SK-N-SH treated with all-trans-retinoic acid at 6 μM for 48 hours (cell line): ENCODE results near the gene AGBL1.
A peak's percentile ranks its signal among the peaks of the same experiment; 100 is the strongest.

Experiments
- ATAC-seq: fragments of 200-7000 bp; cut with Tn5 transposase; 3 replicates; pipeline ENCODE4 v1.9.1; 2020; ENCODE audit warnings: mild to moderate bottlenecking, moderate library complexity
- ARNTL ChIP-seq: fragments of 450-650 bp; formaldehyde crosslinking; IDR thresholded peaks from 2 replicates; pipeline ENCODE4 v1.5.0; 2020; ENCODE audit warnings: low read depth, mild to moderate bottlenecking, moderate library complexity, borderline replicate concordance
- BACH2 ChIP-seq: fragments of 250-450 bp; sonication (Bioruptor Pico); IDR thresholded peaks from 2 replicates; pipeline ENCODE4 v1.9.0; 2021; ENCODE audit warnings: mild to moderate bottlenecking, borderline replicate concordance
- CSDC2 ChIP-seq: fragments of 250-450 bp; sonication (Bioruptor Pico); IDR thresholded peaks from 2 replicates; pipeline ENCODE4 v1.5.0; 2020; ENCODE audit warnings: mild to moderate bottlenecking, moderate library complexity
- ESRRG ChIP-seq: fragments of 250-450 bp; sonication (Bioruptor Pico); IDR thresholded peaks from 2 replicates; pipeline ENCODE4 v1.6.1; 2021; ENCODE audit warnings: mild to moderate bottlenecking
- GLIS3 ChIP-seq: fragments of 250-450 bp; sonication (Bioruptor Pico); IDR thresholded peaks from 2 replicates; pipeline ENCODE4 v1.5.0; 2020; ENCODE audit warnings: mild to moderate bottlenecking, moderate library complexity
- ISL1 ChIP-seq: fragments of 250-450 bp; sonication (Bioruptor Pico); IDR thresholded peaks from 2 replicates; pipeline ENCODE4 v2.1.2; 2022; ENCODE audit warnings: mild to moderate bottlenecking, moderate library complexity
- OSR1 ChIP-seq: fragments of 250-450 bp; sonication (Bioruptor Pico); IDR thresholded peaks from 2 replicates; pipeline ENCODE4 v1.8.0; 2022; ENCODE audit warnings: moderate library complexity, mild to moderate bottlenecking, inconsistent platforms
- PPARA ChIP-seq: fragments of 250-450 bp; sonication (Bioruptor Pico); IDR thresholded peaks from 2 replicates; pipeline ENCODE4 v1.5.0; 2020; ENCODE audit warnings: mild to moderate bottlenecking, borderline replicate concordance
- RARB ChIP-seq: fragments of 250-450 bp; sonication (Bioruptor Pico); IDR thresholded peaks from 2 replicates; pipeline ENCODE4 v1.8.0; 2021; ENCODE audit warnings: mild to moderate bottlenecking, moderate library complexity
- SNAI2 ChIP-seq: fragments of 250-450 bp; sonication (Bioruptor Pico); IDR thresholded peaks from 2 replicates; pipeline ENCODE4 v1.5.0; 2020; ENCODE audit warnings: mild to moderate bottlenecking, moderate library complexity
- TCF4 ChIP-seq: fragments of 250-450 bp; sonication (Bioruptor Pico); IDR thresholded peaks from 2 replicates; pipeline ENCODE4 v1.8.0; 2021; ENCODE audit warnings: mild to moderate bottlenecking, moderate library complexity, borderline replicate concordance
- TOX ChIP-seq: fragments of 250-450 bp; sonication (Bioruptor Pico); IDR thresholded peaks from 2 replicates; pipeline ENCODE4 v1.8.0; 2021; ENCODE audit warnings: mild to moderate bottlenecking, moderate library complexity, borderline replicate concordance
- ZC3H10 ChIP-seq: fragments of 250-450 bp; sonication (Bioruptor Pico); IDR thresholded peaks from 2 replicates; pipeline ENCODE4 v1.5.1; 2021; ENCODE audit warnings: mild to moderate bottlenecking, moderate library complexity
- ZFP3 ChIP-seq: fragments of 250-450 bp; sonication (Bioruptor Pico); IDR thresholded peaks from 2 replicates; pipeline ENCODE4 v1.5.0; 2020; ENCODE audit warnings: mild to moderate bottlenecking, moderate library complexity
- ZFP30 ChIP-seq: fragments of 450-650 bp; formaldehyde crosslinking; IDR thresholded peaks from 2 replicates; pipeline ENCODE4 v1.5.0; 2022; ENCODE audit warnings: mild to moderate bottlenecking, moderate library complexity
- ZNF70 ChIP-seq: fragments of 450-650 bp; formaldehyde crosslinking; IDR thresholded peaks from 2 replicates; pipeline ENCODE4 v1.5.0; 2020; ENCODE audit warnings: mild to moderate bottlenecking, moderate library complexity
- ZNF8 ChIP-seq: fragments of 450-650 bp; formaldehyde crosslinking; IDR thresholded peaks from 2 replicates; pipeline ENCODE4 v1.5.0; 2020; ENCODE audit warnings: mild to moderate bottlenecking, moderate library complexity
- TF ChIP-seq, protein P1 (sequence below): fragments of 250-450 bp; sonication (Bioruptor Pico); IDR thresholded peaks from 2 replicates; pipeline ENCODE4 v1.5.1; 2021; ENCODE audit warnings: mild to moderate bottlenecking, moderate library complexity
- TF ChIP-seq, protein P2 (sequence below): fragments of 250-450 bp; sonication (Bioruptor Pico); IDR thresholded peaks from 2 replicates; pipeline ENCODE4 v1.8.0; 2020; ENCODE audit warnings: mild to moderate bottlenecking, moderate library complexity, borderline replicate concordance
- TF ChIP-seq, protein P3 (sequence below): fragments of 250-450 bp; sonication (Bioruptor Pico); IDR thresholded peaks from 2 replicates; pipeline ENCODE4 v1.5.1; 2020; ENCODE audit warnings: low read depth, mild to moderate bottlenecking, moderate library complexity
- TF ChIP-seq, protein P4 (sequence below): fragments of 250-450 bp; sonication (Bioruptor Pico); IDR thresholded peaks from 2 replicates; pipeline ENCODE4 v1.5.0; 2020; ENCODE audit warnings: mild to moderate bottlenecking, moderate library complexity
- TF ChIP-seq, protein P5 (sequence below): fragments of 250-450 bp; sonication (Bioruptor Pico); IDR thresholded peaks from 2 replicates; pipeline ENCODE4 v1.8.0; 2021; ENCODE audit warnings: low read depth, mild to moderate bottlenecking, moderate library complexity, borderline replicate concordance

Gene AGBL1

DNA sequence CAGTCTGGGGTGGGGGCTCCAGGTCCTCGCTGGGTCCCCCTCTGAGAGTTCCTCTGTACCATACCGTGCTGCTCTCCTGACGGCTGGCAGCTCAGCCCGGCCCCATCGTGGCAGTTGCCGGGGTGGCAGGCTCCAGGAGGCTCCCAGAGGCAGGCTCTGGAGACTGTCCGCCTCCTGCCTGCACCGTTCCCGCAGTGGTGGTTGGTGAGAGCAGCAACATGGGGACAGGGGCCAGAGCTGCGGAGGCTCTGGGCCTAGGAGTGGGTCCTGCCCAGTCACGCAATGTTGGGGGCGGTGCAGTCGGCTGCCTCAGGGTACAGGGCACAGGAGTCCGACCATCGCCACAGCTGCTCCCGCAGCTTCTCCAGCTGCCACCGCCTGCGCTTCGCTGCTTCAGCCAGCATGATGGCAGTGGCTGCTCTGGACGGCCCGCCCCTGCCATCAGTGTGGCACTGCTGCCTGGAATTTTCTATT, 492.7 kb downstream of the AGBL1 start:
- peak; percentile 81 for ATAC-seq
- TF ChIP-seq ARNTL (CRISPR knock-in tag) (no peak), TCF4 (no peak), ZNF70 (no peak), ZFP3 (no peak), ZC3H10 (CRISPR knock-in tag) (no peak)

DNA sequence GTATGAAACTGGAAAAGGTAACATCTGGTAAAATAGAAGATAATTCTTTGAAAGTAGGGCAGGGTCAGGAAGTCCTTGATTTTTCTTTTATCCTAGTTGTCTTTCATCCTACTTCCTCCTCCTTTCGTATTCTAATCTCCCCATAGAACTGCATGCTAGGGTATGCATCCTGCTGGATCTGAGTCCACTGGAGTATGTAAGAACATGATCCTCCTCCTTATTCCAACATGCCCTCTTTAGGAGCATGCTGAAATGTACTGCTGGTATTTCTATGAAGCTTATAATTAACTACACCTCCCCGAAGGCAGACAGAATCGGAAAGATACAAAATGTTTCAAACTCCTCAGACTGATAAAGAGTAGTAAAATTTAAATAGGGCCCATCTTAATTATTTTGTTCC, 493.8 kb downstream of the AGBL1 start:
- ATAC-seq = no peak
- TF ChIP-seq ZNF70 (no peak), ZFP30 (no peak), ESRRG (CRISPR knock-in tag) (no peak), ZNF8 (no peak), PPARA (CRISPR knock-in tag) (no peak), CSDC2 (CRISPR knock-in tag) (no peak), BACH2 (CRISPR knock-in tag) (no peak), TOX (CRISPR knock-in tag) (no peak), SNAI2 (CRISPR knock-in tag) (no peak), GLIS3 (CRISPR knock-in tag) (no peak), RARB (CRISPR knock-in tag) (no peak), ZFP3 (no peak), ISL1 (CRISPR knock-in tag) (no peak), OSR1 (CRISPR knock-in tag) (no peak), ZC3H10 (CRISPR knock-in tag) (no peak)
- TF ChIP-seq, protein P1, sequence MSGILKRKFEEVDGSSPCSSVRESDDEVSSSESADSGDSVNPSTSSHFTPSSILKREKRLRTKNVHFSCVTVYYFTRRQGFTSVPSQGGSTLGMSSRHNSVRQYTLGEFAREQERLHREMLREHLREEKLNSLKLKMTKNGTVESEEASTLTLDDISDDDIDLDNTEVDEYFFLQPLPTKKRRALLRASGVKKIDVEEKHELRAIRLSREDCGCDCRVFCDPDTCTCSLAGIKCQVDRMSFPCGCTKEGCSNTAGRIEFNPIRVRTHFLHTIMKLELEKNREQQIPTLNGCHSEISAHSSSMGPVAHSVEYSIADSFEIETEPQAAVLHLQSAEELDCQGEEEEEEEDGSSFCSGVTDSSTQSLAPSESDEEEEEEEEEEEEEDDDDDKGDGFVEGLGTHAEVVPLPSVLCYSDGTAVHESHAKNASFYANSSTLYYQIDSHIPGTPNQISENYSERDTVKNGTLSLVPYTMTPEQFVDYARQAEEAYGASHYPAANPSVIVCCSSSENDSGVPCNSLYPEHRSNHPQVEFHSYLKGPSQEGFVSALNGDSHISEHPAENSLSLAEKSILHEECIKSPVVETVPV = no peak
- TF ChIP-seq, protein P2, sequence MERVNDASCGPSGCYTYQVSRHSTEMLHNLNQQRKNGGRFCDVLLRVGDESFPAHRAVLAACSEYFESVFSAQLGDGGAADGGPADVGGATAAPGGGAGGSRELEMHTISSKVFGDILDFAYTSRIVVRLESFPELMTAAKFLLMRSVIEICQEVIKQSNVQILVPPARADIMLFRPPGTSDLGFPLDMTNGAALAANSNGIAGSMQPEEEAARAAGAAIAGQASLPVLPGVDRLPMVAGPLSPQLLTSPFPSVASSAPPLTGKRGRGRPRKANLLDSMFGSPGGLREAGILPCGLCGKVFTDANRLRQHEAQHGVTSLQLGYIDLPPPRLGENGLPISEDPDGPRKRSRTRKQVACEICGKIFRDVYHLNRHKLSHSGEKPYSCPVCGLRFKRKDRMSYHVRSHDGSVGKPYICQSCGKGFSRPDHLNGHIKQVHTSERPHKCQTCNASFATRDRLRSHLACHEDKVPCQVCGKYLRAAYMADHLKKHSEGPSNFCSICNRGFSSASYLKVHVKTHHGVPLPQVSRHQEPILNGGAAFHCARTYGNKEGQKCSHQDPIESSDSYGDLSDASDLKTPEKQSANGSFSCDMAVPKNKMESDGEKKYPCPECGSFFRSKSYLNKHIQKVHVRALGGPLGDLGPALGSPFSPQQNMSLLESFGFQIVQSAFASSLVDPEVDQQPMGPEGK (CRISPR knock-in tag) = no peak
- TF ChIP-seq, protein P3, sequence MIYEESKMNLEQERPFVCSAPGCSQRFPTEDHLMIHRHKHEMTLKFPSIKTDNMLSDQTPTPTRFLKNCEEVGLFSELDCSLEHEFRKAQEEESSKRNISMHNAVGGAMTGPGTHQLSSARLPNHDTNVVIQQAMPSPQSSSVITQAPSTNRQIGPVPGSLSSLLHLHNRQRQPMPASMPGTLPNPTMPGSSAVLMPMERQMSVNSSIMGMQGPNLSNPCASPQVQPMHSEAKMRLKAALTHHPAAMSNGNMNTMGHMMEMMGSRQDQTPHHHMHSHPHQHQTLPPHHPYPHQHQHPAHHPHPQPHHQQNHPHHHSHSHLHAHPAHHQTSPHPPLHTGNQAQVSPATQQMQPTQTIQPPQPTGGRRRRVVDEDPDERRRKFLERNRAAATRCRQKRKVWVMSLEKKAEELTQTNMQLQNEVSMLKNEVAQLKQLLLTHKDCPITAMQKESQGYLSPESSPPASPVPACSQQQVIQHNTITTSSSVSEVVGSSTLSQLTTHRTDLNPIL = no peak
- TF ChIP-seq, protein P4, sequence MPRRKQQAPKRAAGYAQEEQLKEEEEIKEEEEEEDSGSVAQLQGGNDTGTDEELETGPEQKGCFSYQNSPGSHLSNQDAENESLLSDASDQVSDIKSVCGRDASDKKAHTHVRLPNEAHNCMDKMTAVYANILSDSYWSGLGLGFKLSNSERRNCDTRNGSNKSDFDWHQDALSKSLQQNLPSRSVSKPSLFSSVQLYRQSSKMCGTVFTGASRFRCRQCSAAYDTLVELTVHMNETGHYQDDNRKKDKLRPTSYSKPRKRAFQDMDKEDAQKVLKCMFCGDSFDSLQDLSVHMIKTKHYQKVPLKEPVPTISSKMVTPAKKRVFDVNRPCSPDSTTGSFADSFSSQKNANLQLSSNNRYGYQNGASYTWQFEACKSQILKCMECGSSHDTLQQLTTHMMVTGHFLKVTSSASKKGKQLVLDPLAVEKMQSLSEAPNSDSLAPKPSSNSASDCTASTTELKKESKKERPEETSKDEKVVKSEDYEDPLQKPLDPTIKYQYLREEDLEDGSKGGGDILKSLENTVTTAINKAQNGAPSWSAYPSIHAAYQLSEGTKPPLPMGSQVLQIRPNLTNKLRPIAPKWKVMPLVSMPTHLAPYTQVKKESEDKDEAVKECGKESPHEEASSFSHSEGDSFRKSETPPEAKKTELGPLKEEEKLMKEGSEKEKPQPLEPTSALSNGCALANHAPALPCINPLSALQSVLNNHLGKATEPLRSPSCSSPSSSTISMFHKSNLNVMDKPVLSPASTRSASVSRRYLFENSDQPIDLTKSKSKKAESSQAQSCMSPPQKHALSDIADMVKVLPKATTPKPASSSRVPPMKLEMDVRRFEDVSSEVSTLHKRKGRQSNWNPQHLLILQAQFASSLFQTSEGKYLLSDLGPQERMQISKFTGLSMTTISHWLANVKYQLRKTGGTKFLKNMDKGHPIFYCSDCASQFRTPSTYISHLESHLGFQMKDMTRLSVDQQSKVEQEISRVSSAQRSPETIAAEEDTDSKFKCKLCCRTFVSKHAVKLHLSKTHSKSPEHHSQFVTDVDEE = no peak
- TF ChIP-seq, protein P5, sequence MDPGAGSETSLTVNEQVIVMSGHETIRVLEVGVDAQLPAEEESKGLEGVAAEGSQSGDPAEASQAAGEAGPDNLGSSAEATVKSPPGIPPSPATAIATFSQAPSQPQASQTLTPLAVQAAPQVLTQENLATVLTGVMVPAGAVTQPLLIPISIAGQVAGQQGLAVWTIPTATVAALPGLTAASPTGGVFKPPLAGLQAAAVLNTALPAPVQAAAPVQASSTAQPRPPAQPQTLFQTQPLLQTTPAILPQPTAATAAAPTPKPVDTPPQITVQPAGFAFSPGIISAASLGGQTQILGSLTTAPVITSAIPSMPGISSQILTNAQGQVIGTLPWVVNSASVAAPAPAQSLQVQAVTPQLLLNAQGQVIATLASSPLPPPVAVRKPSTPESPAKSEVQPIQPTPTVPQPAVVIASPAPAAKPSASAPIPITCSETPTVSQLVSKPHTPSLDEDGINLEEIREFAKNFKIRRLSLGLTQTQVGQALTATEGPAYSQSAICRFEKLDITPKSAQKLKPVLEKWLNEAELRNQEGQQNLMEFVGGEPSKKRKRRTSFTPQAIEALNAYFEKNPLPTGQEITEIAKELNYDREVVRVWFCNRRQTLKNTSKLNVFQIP = no peak

- no peak for ATAC-seq
- TF ChIP-seq, protein P5 = no peak
- TF ChIP-seq ZNF8 (no peak), CSDC2 (CRISPR knock-in tag) (no peak), ESRRG (CRISPR knock-in tag) (no peak), RARB (CRISPR knock-in tag) (no peak), ISL1 (CRISPR knock-in tag) (no peak), TCF4 (no peak)
- TF ChIP-seq, protein P4 = no peak
- TF ChIP-seq, protein P3 = no peak
Measured at GRCh38 chr15:86588413-86588812, 508.7 kb downstream of the AGBL1 start.
